IMR-90 (cell line): Measurements from ENCODE around the gene SLCO1B1. TPM values are rescaled to one million over a fixed set of nuclear protein-coding genes. Genes with fewer than 3 reads are reported as not detected.
"Not testable (repeated sequence)": the region's sequence is repeated elsewhere in the genome, so short reads cannot be mapped to it uniquely, and the experiment has no call there.

ENCODE experiments used
- ATAC-seq: fragments of 200-7000 bp; cut with Tn5 transposase; 2 replicates; pipeline ENCODE4 v1.9.1; 2020; ENCODE audit warnings: low read depth, mild to moderate bottlenecking, moderate library complexity
- BruUV-seq: library from RNA; stranded (reverse); fragments of 400-500 nt; replicated peaks from 2 replicates; lab custom pipeline; 2021; lab: Mats Ljungman, UMichigan
- CTCF ChIA-PET: fragments of 300-600 bp; formaldehyde crosslinking; extraction: SDS; loops from one replicate; lab custom pipeline; 2021; ENCODE audit warnings: antibody characterized with exemption; lab: Yijun Ruan, JAX
- POLR2A ChIA-PET: fragments of 300-600 bp; sonication (Branson Sonifier 250); formaldehyde crosslinking; loops from one replicate; lab custom pipeline; 2022; ENCODE audit warnings: antibody characterized with exemption; ENCODE audit not compliant: unreplicated experiment; lab: Charles Lee
- DNase-seq: peaks from one replicate; pipeline ENCODE4 v3.0.0; 2013
- H2AFZ ChIP-seq: replicated peaks from 2 replicates; pipeline ENCODE3; 2013; ENCODE audit warnings: low read length, mild to moderate bottlenecking; ENCODE audit not compliant: poor library complexity
- H2AK5ac ChIP-seq: 2 replicates; pipeline ENCODE4 v1.6.1; 2013; ENCODE audit warnings: low read depth, low read length, inconsistent platforms
- H2AK9ac ChIP-seq: replicated peaks from 2 replicates; pipeline ENCODE3; 2013; ENCODE audit warnings: mild to moderate bottlenecking, low read depth, low read length, moderate library complexity; ENCODE audit not compliant: poor library complexity
- H2BK120ac ChIP-seq: 2 replicates; pipeline ENCODE4 v1.6.1; 2013; ENCODE audit warnings: low read depth, low read length, inconsistent platforms
- H2BK15ac ChIP-seq: 3 replicates; pipeline ENCODE4 v1.6.1; 2013; ENCODE audit warnings: low read depth, low read length, inconsistent platforms
- H2BK20ac ChIP-seq: 2 replicates; pipeline ENCODE4 v1.6.1; 2013; ENCODE audit warnings: low read depth, mild to moderate bottlenecking, inconsistent platforms, low read length, moderate library complexity
- H2BK5ac ChIP-seq: 2 replicates; pipeline ENCODE4 v1.6.1; 2013; ENCODE audit warnings: mild to moderate bottlenecking, low read depth, low read length, inconsistent platforms; ENCODE audit not compliant: poor library complexity, severe bottlenecking
- H3K14ac ChIP-seq: replicated peaks from 2 replicates; pipeline ENCODE4 v1.6.1; 2013; ENCODE audit warnings: low read depth, low read length, inconsistent platforms
- H3K18ac ChIP-seq: 2 replicates; pipeline ENCODE4 v1.6.1; 2013; ENCODE audit warnings: low read depth, low read length, control low read depth
- H3K23ac ChIP-seq: 2 replicates; pipeline ENCODE4 v1.6.1; 2013; ENCODE audit warnings: low read depth, low read length, inconsistent platforms
- H3K27ac ChIP-seq: 2 replicates; pipeline ENCODE4 v1.5.1; 2013; ENCODE audit warnings: mild to moderate bottlenecking, control low read depth, low read length; ENCODE audit not compliant: insufficient read depth
- H3K27me3 ChIP-seq: 2 replicates; pipeline ENCODE4 v1.6.1; 2013; ENCODE audit warnings: low read length; ENCODE audit not compliant: control insufficient read depth, insufficient read depth
- H3K36me3 ChIP-seq: 2 replicates; pipeline ENCODE4 v1.6.1; 2013; ENCODE audit warnings: low read length, mixed read lengths; ENCODE audit not compliant: control insufficient read depth, insufficient read depth
- H3K4ac ChIP-seq: 2 replicates; pipeline ENCODE4 v1.6.1; 2013; ENCODE audit warnings: low read depth, low read length, inconsistent platforms
- H3K4me1 ChIP-seq: 2 replicates; pipeline ENCODE4 v1.6.1; 2013; ENCODE audit warnings: low read length, mixed read lengths; ENCODE audit not compliant: control insufficient read depth, insufficient read depth
- H3K4me2 ChIP-seq: 2 replicates; pipeline ENCODE4 v1.6.1; 2013; ENCODE audit warnings: low read depth, mild to moderate bottlenecking, control low read depth, low read length, moderate library complexity
- H3K4me3 ChIP-seq: 2 replicates; pipeline ENCODE4 v1.5.1; 2013; ENCODE audit warnings: low read depth, mild to moderate bottlenecking, control low read depth, low read length, moderate library complexity; ENCODE audit not compliant: insufficient read depth
- H3K56ac ChIP-seq: 2 replicates; pipeline ENCODE4 v1.6.1; 2013; ENCODE audit warnings: low read length, inconsistent platforms; ENCODE audit not compliant: insufficient read depth; ENCODE audit errors: extremely low read depth
- H3K79me1 ChIP-seq, 2 experiments: 2 replicates each; pipeline ENCODE4 v1.6.1; 2013; ENCODE audit warnings: low read length in 2 of 2, inconsistent platforms in 1 of 2, low read depth in 1 of 2
- H3K9ac ChIP-seq: 2 replicates; pipeline ENCODE4 v1.6.1; 2013; ENCODE audit warnings: low read depth, low read length, control low read depth
- H3K9me1 ChIP-seq: 2 replicates; pipeline ENCODE4 v1.6.1; 2013; ENCODE audit warnings: low read length, inconsistent platforms; ENCODE audit not compliant: insufficient read depth
- H3K9me3 ChIP-seq: 2 replicates; pipeline ENCODE4 v1.6.1; 2013; ENCODE audit warnings: low read length; ENCODE audit not compliant: control insufficient read depth, insufficient read depth
- H4K20me1 ChIP-seq: 2 replicates; pipeline ENCODE4 v1.6.1; 2013; ENCODE audit warnings: low read length, inconsistent platforms; ENCODE audit not compliant: insufficient read depth
- H4K5ac ChIP-seq: 2 replicates; pipeline ENCODE4 v1.6.1; 2013; ENCODE audit warnings: mild to moderate bottlenecking, low read depth, low read length, control low read depth
- H4K8ac ChIP-seq, 2 experiments: 2 replicates each; pipeline ENCODE4 v1.6.1; 2013; ENCODE audit warnings: low read depth in 2 of 2, low read length in 2 of 2, control low read depth in 1 of 2, inconsistent platforms in 1 of 2
- H4K91ac ChIP-seq: 2 replicates; pipeline ENCODE4 v1.6.1; 2013; ENCODE audit warnings: low read depth, low read length, inconsistent platforms; ENCODE audit not compliant: insufficient read depth
- WGBS, 2 experiments: methylation state at CpG; one replicate each; pipeline versions ENCODE4 v1.1.5 to v1.1.7; 2013; ENCODE audit warnings: missing lambda C conversion rate in 2 of 2; ENCODE audit not compliant: insufficient read length in 1 of 2; ENCODE audit errors: extremely low coverage in 2 of 2; 5-methylcytosine and 5-hydroxymethylcytosine counted together
- dilution Hi-C: fragments of 300-500 bp; cut with HindIII; formaldehyde crosslinking; loops from one replicate; pipeline ENCODE4 v1.14.3; 2018; ENCODE audit warnings: low sequenced_read_pairs; ENCODE audit not compliant: unreplicated experiment
- in situ Hi-C: fragments of 300-500 bp; cut with MboI; formaldehyde crosslinking; loops from 3 replicates; pipeline ENCODE4 v1.14.3; 2019; ENCODE audit warnings: low sequenced_read_pairs, inconsistent platforms, mixed read lengths
- intact Hi-C: fragments of 100-400 bp; cut with micrococcal nuclease; formaldehyde crosslinking; loops from 2 replicates; pipeline ENCODE4 v1.10.0; 2022
- polyA plus RNA-seq, 3 experiments: library from polyadenylated mRNA; depleted of rRNA; stranded (reverse); fragments of >200 nt; gene quantifications; 2 replicates each; pipeline ENCODE4 v1.2.3, GENCODE V29; 2012; ENCODE audit warnings: low replicate concordance in 1 of 3
- total RNA-seq: library from RNA; depleted of rRNA; stranded (reverse); fragments of >200 nt; gene quantifications from 2 replicates; pipeline ENCODE4 v1.2.3, GENCODE V29; 2012

SLCO1B1 gene
- total and polyA plus RNA-seq, 2 of the 4 experiments (the other 2 are of a cell fraction), result not detected

DNA sequence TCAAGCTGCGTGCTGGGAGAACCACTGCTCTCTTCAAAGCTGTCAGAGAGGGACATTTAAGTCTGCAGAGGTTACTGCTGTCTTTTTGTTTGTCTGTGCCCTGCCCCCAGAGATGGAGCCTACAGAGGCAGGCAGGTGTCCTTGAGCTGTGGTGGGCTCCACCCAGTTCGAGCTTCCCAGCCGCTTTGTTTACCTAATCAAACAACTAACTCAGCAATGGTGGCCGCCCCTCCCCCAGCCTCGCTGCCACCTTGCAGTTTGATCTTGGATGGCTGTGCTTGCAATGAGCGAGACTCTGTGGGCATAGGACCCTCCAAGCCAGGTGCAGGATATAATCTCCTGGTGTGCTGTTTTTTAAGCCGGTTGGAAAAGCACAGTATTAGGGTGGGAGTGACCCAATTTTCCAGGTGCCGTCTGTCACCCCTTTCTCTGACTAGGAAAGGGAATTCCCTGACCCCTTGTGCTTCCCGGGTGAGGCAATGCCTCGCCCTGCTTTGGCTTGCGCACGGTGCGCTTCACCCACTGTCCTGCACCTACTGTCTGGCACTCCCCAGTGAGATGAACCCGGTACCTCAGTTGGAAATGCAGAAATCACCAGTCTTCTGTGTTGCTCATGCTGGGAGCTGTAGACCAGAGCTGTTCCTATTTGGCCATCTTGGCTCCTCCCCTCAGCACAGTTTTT, 6.5 kb downstream of the SLCO1B1 start:
- H4K20me1 ChIP-seq, ATAC-seq, H4K5ac ChIP-seq, in situ Hi-C loops, H3K56ac ChIP-seq, H2AFZ ChIP-seq, H2BK120ac ChIP-seq, H3K9me3 ChIP-seq, POLR2A ChIA-PET, H3K18ac ChIP-seq, DNase-seq, H3K79me1 ChIP-seq, H2BK20ac ChIP-seq, H2BK15ac ChIP-seq, H2AK9ac ChIP-seq, H3K27ac ChIP-seq, H4K91ac ChIP-seq, H3K27me3 ChIP-seq, H3K4ac ChIP-seq, H3K4me1 ChIP-seq, H4K8ac ChIP-seq, H3K9me1 ChIP-seq, H2BK5ac ChIP-seq, H3K14ac ChIP-seq, H2AK5ac ChIP-seq, H3K4me2 ChIP-seq, H3K4me3 ChIP-seq, H3K36me3 ChIP-seq, H3K9ac ChIP-seq, CTCF ChIA-PET, BruUV-seq, dilution Hi-C loops, intact Hi-C loops, H3K23ac ChIP-seq: not testable (repeated sequence)
- 80% methylated on average over 1 of the region's 14 CpGs; no CpG with 5 or more reads in 1 of the 2 experiments for WGBS, 2 experiments
